ENCODE data around the gene IL3RA. TPM values are rescaled to one million over a fixed set of nuclear protein-coding genes. Genes with fewer than 3 reads are reported as not detected.
"Not testable (repeated sequence)": the region's sequence is repeated elsewhere in the genome, so short reads cannot be mapped to it uniquely, and the experiment has no call there.

The IL3RA gene
- total RNA-seq, 4 donors from 2014 or later = 3.3 to 17.7 (median 6.3) TPM

GRCh38 chrX:1360171-1360570, 23.6 kb downstream of the IL3RA start:
- peaks cover 3 to 79% (median 7%) of the 10 kb centered on the region in 3 donors for H3K36me3 ChIP-seq

GRCh38 chrX:1361275-1361674, 24.7 kb downstream of the IL3RA start:
- 68 to 82% methylated on average over 12 of the region's 12 CpGs for WGBS, 2 donors
- no peak for TF ChIP-seq CTCF (IDR thresholded peaks at IDR 0.05)
- TF ChIP-seq EP300 (IDR thresholded peaks at IDR 0.05) = no peak
- no peak for TF ChIP-seq POLR2A (IDR thresholded peaks at IDR 0.05)

More at GRCh38 chrX:1360171-1360570, 23.6 kb downstream of the IL3RA start:
- DNase-seq (ENCODE audit: low spot score in 2 of 2) = no peak
- 70 to 80% methylated on average over 2 of the region's 2 CpGs for WGBS, 2 donors
- H3K27ac ChIP-seq = no peak overlapping the region
- TF ChIP-seq EP300 (IDR thresholded peaks at IDR 0.05) = no peak
- no peak for TF ChIP-seq CTCF (IDR thresholded peaks at IDR 0.05)
- TF ChIP-seq POLR2A (IDR thresholded peaks at IDR 0.05) = no peak
- peaks cover 0 to 12% (median 0%) of the 10 kb centered on the region in 4 donors for H3K4me1 ChIP-seq
- no peaks in the 10 kb centered on the region for H3K27me3 ChIP-seq
- H3K4me3 ChIP-seq = no peak overlapping the region
- H3K9me3 ChIP-seq = peaks cover 0 to 17% (median 4%) of the 10 kb centered on the region in 4 donors

GRCh38 chrX:1361910-1362309, 25.3 kb downstream of the IL3RA start:
- Histone ChIP-seq H3K36me3 (peaks cover 3 to 71% (median 7%) of the 10 kb centered on the region in 3 donors), H3K4me3 (no peak overlapping the region), H3K9me3 (peaks cover 0 to 17% (median 4%) of the 10 kb centered on the region in 4 donors), H3K27ac (no peak overlapping the region), H3K4me1 (no peaks in the 10 kb centered on the region), H3K27me3 (no peaks in the 10 kb centered on the region)
- TF ChIP-seq POLR2A (IDR thresholded peaks at IDR 0.05) = no peak
- no peak for TF ChIP-seq CTCF (IDR thresholded peaks at IDR 0.05)
- no peak for TF ChIP-seq EP300 (IDR thresholded peaks at IDR 0.05)
- WGBS, 2 donors = 83 to 91% methylated on average over 2 of the region's 2 CpGs
- no peak for DNase-seq (ENCODE audit: low spot score in 2 of 2)

More at GRCh38 chrX:1361275-1361674, 24.7 kb downstream of the IL3RA start:
- H3K4me3 ChIP-seq = no peak overlapping the region
- H3K27me3 ChIP-seq = no peaks in the 10 kb centered on the region
- peaks cover 0 to 1% (median 0%) of the 10 kb centered on the region in 4 donors for H3K4me1 ChIP-seq
- H3K36me3 ChIP-seq = peaks cover 3 to 72% (median 7%) of the 10 kb centered on the region in 3 donors
- peaks cover 0 to 17% (median 4%) of the 10 kb centered on the region in 4 donors for H3K9me3 ChIP-seq
- no peak for DNase-seq (ENCODE audit: low spot score in 2 of 2)
- no peak overlapping the region for H3K27ac ChIP-seq

GRCh38 chrX:1366363-1366762, 29.8 kb downstream of the IL3RA start:
- DNase-seq (ENCODE audit: low spot score in 2 of 2); H3K4me1 ChIP-seq; H3K4me3 ChIP-seq; H3K27me3 ChIP-seq; H3K27ac ChIP-seq; H3K9me3 ChIP-seq: not testable (repeated sequence)
- H3K36me3 ChIP-seq = peaks cover 0 to 44% (median 0%) of the 10 kb centered on the region in 3 donors
- WGBS, 2 donors = 98% methylated on average over 11 of the region's 63 CpGs; no CpG with 5 or more reads in 1 of the 2 donors

GRCh38 chrX:1368385-1368698, 31.8 kb downstream of the IL3RA start:
- no peak overlapping the region for H3K27ac ChIP-seq
- H3K36me3 ChIP-seq = peaks cover 0 to 27% (median 0%) of the 10 kb centered on the region in 3 donors
- no peak overlapping the region for H3K4me3 ChIP-seq
- DNase-seq (ENCODE audit: low spot score in 2 of 2) = no peak
- TF ChIP-seq EP300 (IDR thresholded peaks at IDR 0.05) = no peak
- TF ChIP-seq CTCF (IDR thresholded peaks at IDR 0.05) = no peak
- TF ChIP-seq POLR2A (IDR thresholded peaks at IDR 0.05) = no peak
- no peaks in the 10 kb centered on the region for H3K27me3 ChIP-seq
- WGBS, 2 donors = 76 to 79% methylated on average over 4 of the region's 4 CpGs
- no peaks in the 10 kb centered on the region for H3K9me3 ChIP-seq
- no peaks in the 10 kb centered on the region for H3K4me1 ChIP-seq

GRCh38 chrX:1378306-1378759, 41.7 kb downstream of the IL3RA start:
- WGBS, 2 donors = 83 to 89% methylated on average over 14 to 19 of the region's 24 CpGs
- H3K27me3 ChIP-seq = no peaks in the 10 kb centered on the region
- no peak overlapping the region for H3K4me3 ChIP-seq
- no peak for DNase-seq (ENCODE audit: low spot score in 2 of 2)
- H3K9me3 ChIP-seq = no peaks in the 10 kb centered on the region
- no peak overlapping the region for H3K27ac ChIP-seq
- peaks cover 0 to 31% (median 0%) of the 10 kb centered on the region in 3 donors for H3K36me3 ChIP-seq
- no peaks in the 10 kb centered on the region for H3K4me1 ChIP-seq
- TF ChIP-seq EP300 (IDR thresholded peaks at IDR 0.05) (no peak), CTCF (IDR thresholded peaks at IDR 0.05) (no peak), POLR2A (IDR thresholded peaks at IDR 0.05) (no peak)
